HL-60 (cell line): Measurements from ENCODE around the gene NEDD8.
"Not testable (repeated sequence)": the region's sequence is repeated elsewhere in the genome, so short reads cannot be mapped to it uniquely, and the experiment has no call there.

Experiments
- DNase-seq, 2 experiments: peaks; one replicate each; pipeline ENCODE4 v3.0.0-alpha.2; 2010 to 2020; ENCODE audit warnings: low read depth in 1 of 2, low spot score in 1 of 2
- H3K27ac ChIP-seq: fragments of 250-450 bp; sonication (Bioruptor Pico); replicated peaks from 2 replicates; pipeline ENCODE4 v1.5.1; 2020; ENCODE audit warnings: mild to moderate bottlenecking, moderate library complexity
- H3K27me3 ChIP-seq: fragments of 250-450 bp; sonication (Bioruptor Pico); 2 replicates; pipeline ENCODE4 v1.5.1; 2021; ENCODE audit warnings: mild to moderate bottlenecking, moderate library complexity; ENCODE audit not compliant: insufficient read depth, poor library complexity, severe bottlenecking
- H3K4me3 ChIP-seq: replicated peaks from 2 replicates; pipeline ENCODE4 v1.5.1; 2011; ENCODE audit warnings: mild to moderate bottlenecking, control low read depth, low read length; ENCODE audit not compliant: insufficient read depth
- CTCF ChIP-seq: IDR thresholded peaks from one replicate; pipeline ENCODE4 v1.5.1; 2011; ENCODE audit warnings: low read length, control low read depth, inconsistent platforms; ENCODE audit not compliant: insufficient read depth
- GABPA ChIP-seq: IDR thresholded peaks from 2 replicates; pipeline ENCODE4 v1.6.1; 2012; ENCODE audit warnings: low read depth
- POLR2AphosphoS5 ChIP-seq: IDR thresholded peaks from 2 replicates; pipeline ENCODE4 v1.6.1; 2012; ENCODE audit warnings: low read depth
- REST ChIP-seq: IDR thresholded peaks from 2 replicates; pipeline ENCODE4 v1.6.1; 2012; ENCODE audit warnings: low read depth; ENCODE audit not compliant: insufficient replicate concordance
- SPI1 ChIP-seq: IDR thresholded peaks from 2 replicates; pipeline ENCODE4 v1.6.1; 2012; ENCODE audit warnings: low read depth, mild to moderate bottlenecking, borderline replicate concordance

NEDD8 gene

GRCh38 chr14:24206260-24207103 is 25.7 kb downstream of the NEDD8 start:
- Histone ChIP-seq H3K4me3 (no peak overlapping the region), H3K27ac (no peak overlapping the region), H3K27me3 (no peaks in the 10 kb centered on the region)
- TF ChIP-seq SPI1 = no peak
- DNase-seq = no peak

GRCh38 chr14:24204163-24205146 is 27.7 kb downstream of the NEDD8 start:
- no peak for DNase-seq
- H3K27me3 ChIP-seq = no peaks in the 10 kb centered on the region
- H3K4me3 ChIP-seq = no peak overlapping the region
- H3K27ac ChIP-seq = no peak overlapping the region
- TF ChIP-seq SPI1 = no peak
- no peak for TF ChIP-seq GABPA
- TF ChIP-seq REST = no peak
- no peak for TF ChIP-seq POLR2AphosphoS5
- TF ChIP-seq CTCF = no peak

GRCh38 chr14:24203249-24203886 is 28.8 kb downstream of the NEDD8 start:
- not testable (repeated sequence) for DNase-seq, H3K4me3 ChIP-seq, H3K27ac ChIP-seq, H3K27me3 ChIP-seq

- H3K27ac ChIP-seq, H3K4me3 ChIP-seq, H3K27me3 ChIP-seq, DNase-seq: not testable (repeated sequence)
Measured at GRCh38 chr14:24202538-24202937, 29.6 kb downstream of the NEDD8 start.

- H3K27me3 ChIP-seq = no peaks in the 10 kb centered on the region
- TF ChIP-seq CTCF = no peak
- TF ChIP-seq GABPA = no peak
- TF ChIP-seq POLR2AphosphoS5 = no peak
- TF ChIP-seq SPI1 = no peak
- TF ChIP-seq REST = no peak
- no peak overlapping the region for H3K4me3 ChIP-seq
- no peak for DNase-seq
- H3K27ac ChIP-seq = no peak overlapping the region
Measured at GRCh38 chr14:24198814-24199524, 33.2 kb downstream of the NEDD8 start.
